DOHH2 (cell line): ENCODE data around the gene NOD2.

Experiments used
- H3F3A ChIP-seq: fragments of 200-600 bp; sonication (generic), shearing (Covaris generic); 2 replicates; pipeline ENCODE4 v1.6.0; 2016; ENCODE audit warnings: antibody characterized with exemption, mild to moderate bottlenecking; ENCODE audit not compliant: control insufficient read depth, insufficient read depth
- H3K27ac ChIP-seq: fragments of 200-600 bp; sonication (generic); 2 replicates; pipeline ENCODE4 v1.5.1; 2014; ENCODE audit warnings: low read depth, mild to moderate bottlenecking, low read length, moderate library complexity
- H3K27me3 ChIP-seq: fragments of 200-600 bp; sonication (generic); 2 replicates; pipeline ENCODE4 v1.6.1; 2014; ENCODE audit warnings: mild to moderate bottlenecking, low read length, mixed read lengths; ENCODE audit not compliant: control insufficient read depth
- H3K36me3 ChIP-seq: fragments of 200-600 bp; sonication (generic); 2 replicates; pipeline ENCODE4 v1.6.1; 2014; ENCODE audit warnings: mild to moderate bottlenecking, low read length, moderate library complexity, mixed read lengths; ENCODE audit not compliant: control insufficient read depth
- H3K4me1 ChIP-seq: fragments of 200-600 bp; sonication (generic); 2 replicates; pipeline ENCODE4 v1.6.1; 2014; ENCODE audit warnings: mild to moderate bottlenecking, low read length, mixed read lengths; ENCODE audit not compliant: control insufficient read depth
- H3K4me2 ChIP-seq: fragments of 200-600 bp; sonication (generic); 2 replicates; pipeline ENCODE4 v1.6.0; 2014; ENCODE audit warnings: mild to moderate bottlenecking, low read length, moderate library complexity
- H3K4me3 ChIP-seq: fragments of 200-600 bp; sonication (generic); 2 replicates; pipeline ENCODE4 v1.5.1; 2014; ENCODE audit warnings: mild to moderate bottlenecking, low read length, mixed read lengths
- H3K79me2 ChIP-seq: fragments of 200-600 bp; sonication (generic); 2 replicates; pipeline ENCODE4 v1.6.1; 2014; ENCODE audit warnings: mild to moderate bottlenecking, low read length, mixed read lengths; ENCODE audit not compliant: control insufficient read depth
- H3K9me2 ChIP-seq: fragments of 200-600 bp; sonication (generic); replicated peaks from 2 replicates; pipeline ENCODE4 v1.6.1; 2014; ENCODE audit warnings: mild to moderate bottlenecking, low read length, mixed read lengths; ENCODE audit not compliant: control insufficient read depth
- H3K9me3 ChIP-seq: fragments of 200-600 bp; sonication (generic); 2 replicates; pipeline ENCODE4 v1.6.1; 2014; ENCODE audit warnings: antibody characterized with exemption, low read length, mixed read lengths; ENCODE audit not compliant: control insufficient read depth, insufficient read depth
- H4K20me1 ChIP-seq: fragments of 200-600 bp; sonication (generic); 2 replicates; pipeline ENCODE4 v1.6.0; 2014; ENCODE audit warnings: low read depth, mild to moderate bottlenecking, antibody characterized with exemption, low read length, moderate library complexity; ENCODE audit not compliant: control insufficient read depth, insufficient read depth
- EZH2phosphoT487 ChIP-seq: fragments of 200-600 bp; sonication (generic); IDR thresholded peaks from 2 replicates; pipeline ENCODE4 v1.6.1; 2017; ENCODE audit warnings: borderline replicate concordance, mild to moderate bottlenecking, antibody characterized with exemption, low read length, moderate library complexity, mixed read lengths
- TF ChIP-seq, protein P1 (sequence below): fragments of 200-600 bp; sonication (generic); IDR thresholded peaks from one replicate; pipeline ENCODE4 v1.5.1; 2014; ENCODE audit warnings: antibody characterized with exemption, mild to moderate bottlenecking, low read depth, low read length; ENCODE audit not compliant: poor library complexity, severe bottlenecking

The NOD2 gene

DNA sequence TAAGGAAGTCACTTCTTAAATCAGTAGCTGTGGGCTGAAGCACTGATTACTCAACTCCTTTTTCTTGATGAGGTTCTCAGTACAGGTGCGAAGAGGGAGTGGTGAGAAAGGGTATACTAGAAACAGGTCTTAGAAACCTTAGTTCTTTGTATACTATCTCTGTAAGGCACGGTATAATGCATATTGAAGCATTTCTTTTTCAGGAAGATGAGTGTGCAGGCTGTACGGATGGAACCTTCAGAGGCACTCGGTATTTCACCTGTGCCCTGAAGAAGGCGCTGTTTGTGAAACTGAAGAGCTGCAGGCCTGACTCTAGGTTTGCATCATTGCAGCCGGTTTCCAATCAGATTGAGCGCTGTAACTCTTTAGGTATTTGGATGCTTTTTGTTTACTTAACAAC, 87.6 kb downstream of the NOD2 start:
- TF ChIP-seq, protein P1, sequence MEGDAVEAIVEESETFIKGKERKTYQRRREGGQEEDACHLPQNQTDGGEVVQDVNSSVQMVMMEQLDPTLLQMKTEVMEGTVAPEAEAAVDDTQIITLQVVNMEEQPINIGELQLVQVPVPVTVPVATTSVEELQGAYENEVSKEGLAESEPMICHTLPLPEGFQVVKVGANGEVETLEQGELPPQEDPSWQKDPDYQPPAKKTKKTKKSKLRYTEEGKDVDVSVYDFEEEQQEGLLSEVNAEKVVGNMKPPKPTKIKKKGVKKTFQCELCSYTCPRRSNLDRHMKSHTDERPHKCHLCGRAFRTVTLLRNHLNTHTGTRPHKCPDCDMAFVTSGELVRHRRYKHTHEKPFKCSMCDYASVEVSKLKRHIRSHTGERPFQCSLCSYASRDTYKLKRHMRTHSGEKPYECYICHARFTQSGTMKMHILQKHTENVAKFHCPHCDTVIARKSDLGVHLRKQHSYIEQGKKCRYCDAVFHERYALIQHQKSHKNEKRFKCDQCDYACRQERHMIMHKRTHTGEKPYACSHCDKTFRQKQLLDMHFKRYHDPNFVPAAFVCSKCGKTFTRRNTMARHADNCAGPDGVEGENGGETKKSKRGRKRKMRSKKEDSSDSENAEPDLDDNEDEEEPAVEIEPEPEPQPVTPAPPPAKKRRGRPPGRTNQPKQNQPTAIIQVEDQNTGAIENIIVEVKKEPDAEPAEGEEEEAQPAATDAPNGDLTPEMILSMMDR = peak; percentile 14
- no peak for TF ChIP-seq EZH2phosphoT487
- H3K4me2 ChIP-seq = no peak overlapping the region

DNA sequence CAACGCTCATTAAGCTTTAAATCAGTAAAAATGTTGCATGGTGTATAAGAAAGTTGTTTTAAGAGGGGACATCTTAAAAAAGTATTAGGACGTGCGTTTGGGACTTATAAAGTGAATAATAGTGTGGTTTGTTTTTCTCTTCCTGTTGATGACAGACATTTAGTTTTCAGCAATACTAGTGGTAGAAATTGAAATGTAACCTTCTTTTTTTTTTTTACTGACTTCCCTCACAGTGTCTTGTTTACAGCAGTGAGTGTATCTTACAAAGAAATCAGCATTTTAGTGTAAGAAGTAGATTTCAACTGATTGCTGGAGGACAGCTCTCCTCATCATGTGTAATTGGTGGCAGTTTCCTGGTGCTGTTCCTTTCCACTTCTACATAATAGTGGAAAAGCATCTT, 88.1 kb downstream of the NOD2 start:
- Histone ChIP-seq H3K27ac (no peak overlapping the region), H3K4me1 (no peaks in the 10 kb centered on the region), H3K36me3 (0 out of 2 replicates have a peak, but pooled peaks cover 2% of the 10 kb centered on the region), H4K20me1 (no peaks in the 10 kb centered on the region), H3K4me2 (no peak overlapping the region), H3K79me2 (no peaks in the 10 kb centered on the region), H3K4me3 (no peak overlapping the region), H3K9me2 (no peaks in the 10 kb centered on the region), H3K9me3 (no peaks in the 10 kb centered on the region), H3F3A (no peaks in the 10 kb centered on the region), H3K27me3 (no peaks in the 10 kb centered on the region)
- no peak for TF ChIP-seq EZH2phosphoT487
- TF ChIP-seq, protein P1 = no peak

More for the DNA sequence above, 87.6 kb downstream of the NOD2 start:
- Histone ChIP-seq H3K4me1 (no peaks in the 10 kb centered on the region), H3K9me2 (no peaks in the 10 kb centered on the region), H4K20me1 (no peaks in the 10 kb centered on the region), H3K27ac (no peak overlapping the region), H3K36me3 (0 out of 2 replicates have a peak, but pooled peaks cover 2% of the 10 kb centered on the region), H3K27me3 (no peaks in the 10 kb centered on the region), H3K79me2 (no peaks in the 10 kb centered on the region), H3K4me3 (no peak overlapping the region), H3F3A (no peaks in the 10 kb centered on the region), H3K9me3 (no peaks in the 10 kb centered on the region)
